PC-3 (cell line): ENCODE data around the gene HMG20A. TPM values are rescaled to one million over a fixed set of nuclear protein-coding genes. Genes with fewer than 3 reads are reported as not detected.

Experiments
- ATAC-seq: fragments of 200-7000 bp; cut with Tn5 transposase; 2 replicates; pipeline ENCODE4 v1.9.1; 2020; ENCODE audit warnings: mild to moderate bottlenecking, moderate library complexity
- BruUV-seq: library from RNA; stranded (reverse); fragments of 400-500 nt; replicated peaks from 2 replicates; lab custom pipeline; 2021; lab: Mats Ljungman, UMichigan
- CTCF ChIA-PET: fragments of 300-600 bp; sonication (Branson Sonifier 250); formaldehyde crosslinking; loops from one replicate; lab custom pipeline; 2022; ENCODE audit warnings: antibody characterized with exemption; lab: Charles Lee
- POLR2A ChIA-PET: fragments of 300-600 bp; sonication (Branson Sonifier 250); formaldehyde crosslinking; loops from one replicate; lab custom pipeline; 2022; ENCODE audit warnings: antibody characterized with exemption; ENCODE audit not compliant: unreplicated experiment; lab: Charles Lee
- DNase-seq: peaks from one replicate; pipeline ENCODE4 v3.0.0-alpha.2; 2015
- H2AFZ ChIP-seq: fragments of 300-600 bp; sonication (generic); 2 replicates; pipeline ENCODE4 v1.6.0; 2016; ENCODE audit warnings: antibody characterized with exemption, low read length
- H3F3A ChIP-seq: fragments of 300-600 bp; sonication (generic); one replicate; pipeline ENCODE4 v1.6.0; 2017; ENCODE audit warnings: antibody characterized with exemption, low read length, control low read depth, mild to moderate bottlenecking; ENCODE audit not compliant: unreplicated experiment
- H3K27ac ChIP-seq: fragments of 300-600 bp; sonication (generic); 2 replicates; pipeline ENCODE4 v1.5.1; 2016; ENCODE audit warnings: mild to moderate bottlenecking, low read length
- H3K27me3 ChIP-seq: fragments of 300-600 bp; sonication (generic); 2 replicates; pipeline ENCODE4 v1.6.1; 2016; ENCODE audit warnings: low read length, mixed read lengths
- H3K36me3 ChIP-seq: fragments of 300-600 bp; sonication (generic); 2 replicates; pipeline ENCODE4 v1.6.1; 2016; ENCODE audit warnings: low read depth, mixed run types, low read length, mixed read lengths
- H3K4me1 ChIP-seq: fragments of 300-600 bp; sonication (generic); 2 replicates; pipeline ENCODE4 v1.5.1; 2016; ENCODE audit warnings: low read length; ENCODE audit not compliant: insufficient read depth
- H3K4me2 ChIP-seq: fragments of 300-600 bp; sonication (generic); 2 replicates; pipeline ENCODE4 v1.6.0; 2016; ENCODE audit warnings: low read length
- H3K4me3 ChIP-seq: fragments of 300-600 bp; sonication (generic); 2 replicates; pipeline ENCODE4 v1.5.1; 2016; ENCODE audit warnings: mild to moderate bottlenecking, low read length, mixed read lengths
- H3K79me2 ChIP-seq: fragments of 300-600 bp; sonication (generic); 2 replicates; pipeline ENCODE4 v1.6.1; 2017; ENCODE audit warnings: low read length, mixed read lengths
- H3K9ac ChIP-seq: fragments of 300-600 bp; sonication (generic); 2 replicates; pipeline ENCODE4 v1.6.0; 2016; ENCODE audit warnings: mild to moderate bottlenecking, low read length
- H3K9me2 ChIP-seq: fragments of 300-600 bp; sonication (generic); replicated peaks from 2 replicates; pipeline ENCODE4 v1.6.1; 2016; ENCODE audit warnings: mixed run types, low read length, mixed read lengths
- H3K9me3 ChIP-seq: fragments of 300-600 bp; sonication (generic); 2 replicates; pipeline ENCODE4 v1.6.1; 2016; ENCODE audit warnings: low read length, mixed read lengths
- H4K20me1 ChIP-seq: fragments of 300-600 bp; sonication (generic); 2 replicates; pipeline ENCODE4 v1.6.1; 2016; ENCODE audit warnings: low read length, mixed read lengths
- CTCF ChIP-seq: fragments of 300-600 bp; sonication (generic); conservative IDR thresholded peaks from 2 replicates; pipeline ENCODE4 v1.5.1; 2017; ENCODE audit warnings: antibody characterized with exemption, low read depth, mild to moderate bottlenecking, low read length
- EZH2 ChIP-seq: fragments of 300-600 bp; sonication (generic); IDR thresholded peaks from one replicate; pipeline ENCODE4 v1.6.1; 2017; ENCODE audit warnings: antibody characterized with exemption, mild to moderate bottlenecking, low read length; ENCODE audit not compliant: unreplicated experiment
- EZH2phosphoT487 ChIP-seq: fragments of 300-600 bp; sonication (generic); IDR thresholded peaks from 2 replicates; pipeline ENCODE4 v1.6.1; 2018; ENCODE audit warnings: mild to moderate bottlenecking, antibody characterized with exemption, low read length, borderline replicate concordance
- intact Hi-C: fragments of 100-400 bp; cut with micrococcal nuclease; formaldehyde crosslinking; loops from 2 replicates; pipeline ENCODE4 v1.9.0; 2023
- total RNA-seq: library from RNA; depleted of rRNA; stranded (reverse); fragments of >200 nt; gene quantifications from 2 replicates; pipeline ENCODE4 v1.2.3, GENCODE V29; 2014

HMG20A gene
- total RNA-seq, 1 experiment from 2014 or later: 17.6 TPM

GRCh38 chr15:77499087-77499760 lies 78.5 kb downstream of the HMG20A start:
- no peak for ATAC-seq
- no peaks in the 10 kb centered on the region for H3K9me2 ChIP-seq
- H3K4me3 ChIP-seq: no peak overlapping the region
- ChIA-PET POLR2A (no interaction called here), CTCF (interaction anchor here (1.0 kb wide), 1 partner anchor 44 kb away, joined by 4 read pairs; no protein-coding TSS in a partner anchor)
- no peaks in the 10 kb centered on the region for H3K9me3 ChIP-seq
- H2AFZ ChIP-seq: no peak overlapping the region
- no peak overlapping the region for H3K4me2 ChIP-seq
- H3K4me1 ChIP-seq: peaks cover 5% of the 10 kb centered on the region
- no peak overlapping the region for H3K9ac ChIP-seq
- no peaks in the 10 kb centered on the region for H3K79me2 ChIP-seq
- intact Hi-C loops: loop anchor here (10.0 kb wide), 1 partner anchor 74 kb away; the partner anchor contains the start of genes HMG20A and PEAK1
- DNase-seq: no peak
- H3K27me3 ChIP-seq: no peaks in the 10 kb centered on the region
- H3K36me3 ChIP-seq: no peaks in the 10 kb centered on the region
- no peaks in the 10 kb centered on the region for H3F3A ChIP-seq
- H3K27ac ChIP-seq: no peak overlapping the region
- H4K20me1 ChIP-seq: no peaks in the 10 kb centered on the region
- no TSS peak for BruUV-seq
- no peak for TF ChIP-seq EZH2phosphoT487
- TF ChIP-seq CTCF: no peak
- TF ChIP-seq EZH2: no peak

GRCh38 chr15:77500989-77501388 lies 80.3 kb downstream of the HMG20A start:
- Histone ChIP-seq H3K9me3 (no peaks in the 10 kb centered on the region), H3K27ac (no peak overlapping the region), H3K4me2 (no peak overlapping the region), H3K4me3 (no peak overlapping the region), H3K4me1 (peaks cover 5% of the 10 kb centered on the region), H4K20me1 (no peaks in the 10 kb centered on the region), H3K9me2 (no peaks in the 10 kb centered on the region), H3K79me2 (no peaks in the 10 kb centered on the region), H3F3A (no peaks in the 10 kb centered on the region), H3K36me3 (no peaks in the 10 kb centered on the region), H3K9ac (no peak overlapping the region), H3K27me3 (no peaks in the 10 kb centered on the region), H2AFZ (no peak overlapping the region)
- DNase-seq (no peak), ATAC-seq (no peak)
- ChIA-PET POLR2A (no interaction called here), CTCF (no interaction called here)
- intact Hi-C loops: no loop called here
- BruUV-seq: no TSS peak
- TF ChIP-seq EZH2 (no peak), EZH2phosphoT487 (no peak), CTCF (no peak)

- Histone ChIP-seq H3K9me3 (no peaks in the 10 kb centered on the region), H3K27ac (no peak overlapping the region), H3K9me2 (no peaks in the 10 kb centered on the region), H3K4me2 (no peak overlapping the region), H3K9ac (no peak overlapping the region), H3K4me1 (peaks cover 17% of the 10 kb centered on the region), H3K27me3 (no peaks in the 10 kb centered on the region), H3K4me3 (no peak overlapping the region), H4K20me1 (no peaks in the 10 kb centered on the region), H2AFZ (no peak overlapping the region), H3K36me3 (no peaks in the 10 kb centered on the region), H3F3A (no peaks in the 10 kb centered on the region), H3K79me2 (no peaks in the 10 kb centered on the region)
- BruUV-seq: no TSS peak
- ChIA-PET CTCF (interaction anchor here (1.0 kb wide), 1 partner anchor 41 kb away, joined by 3 read pairs; no protein-coding TSS in a partner anchor), POLR2A (no interaction called here)
- DNase-seq (no peak), ATAC-seq (no peak)
- TF ChIP-seq CTCF (no peak), EZH2phosphoT487 (no peak)
- intact Hi-C loops: no loop called here
These were observed 81.8 kb downstream of the HMG20A start for GRCh38 chr15:77502379-77503095.
